ENCODE results near the gene PDE2A.

The PDE2A gene

DNA sequence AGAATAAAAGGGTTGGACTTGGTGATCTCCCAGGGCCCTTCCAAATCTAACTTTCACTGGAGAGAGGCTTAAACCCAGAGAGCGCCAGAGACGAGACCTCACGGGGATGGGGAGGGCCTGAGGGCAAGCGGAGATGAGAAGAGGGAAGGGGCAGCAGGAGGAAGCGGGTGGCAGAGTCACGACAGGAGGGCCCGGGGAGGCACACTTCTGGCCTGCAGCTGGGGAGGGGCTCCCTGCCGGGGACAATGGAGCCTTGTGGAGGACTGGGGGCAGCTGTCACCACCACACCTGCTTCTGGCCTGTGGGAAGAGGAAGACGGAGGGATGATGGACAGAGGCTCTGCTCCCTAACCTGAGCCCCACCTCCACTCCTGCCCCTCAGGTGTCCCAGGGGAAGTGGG is 40.2 kb downstream of the PDE2A start:
- no peak for DNase-seq

DNA sequence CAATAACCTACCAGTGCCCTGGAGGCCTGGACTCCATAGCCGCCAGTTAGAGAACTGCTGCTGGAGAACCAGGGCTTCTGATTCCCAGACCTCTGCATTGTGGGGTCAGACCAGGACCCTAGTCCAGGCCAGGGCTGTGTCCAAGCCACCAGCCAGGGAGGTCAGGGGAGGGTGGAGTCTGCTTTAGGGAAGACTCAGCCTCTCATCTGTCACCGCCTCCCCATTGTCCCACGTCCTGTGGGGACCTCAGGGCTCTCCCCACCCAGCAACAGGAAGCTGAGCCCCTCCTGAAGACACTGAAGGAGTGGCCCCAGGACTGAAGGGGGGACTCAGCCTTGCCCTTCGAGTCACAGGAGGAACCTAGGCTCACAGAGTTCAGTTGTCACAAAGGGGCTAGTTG is 41.2 kb downstream of the PDE2A start:
- DNase-seq: no peak

DNA sequence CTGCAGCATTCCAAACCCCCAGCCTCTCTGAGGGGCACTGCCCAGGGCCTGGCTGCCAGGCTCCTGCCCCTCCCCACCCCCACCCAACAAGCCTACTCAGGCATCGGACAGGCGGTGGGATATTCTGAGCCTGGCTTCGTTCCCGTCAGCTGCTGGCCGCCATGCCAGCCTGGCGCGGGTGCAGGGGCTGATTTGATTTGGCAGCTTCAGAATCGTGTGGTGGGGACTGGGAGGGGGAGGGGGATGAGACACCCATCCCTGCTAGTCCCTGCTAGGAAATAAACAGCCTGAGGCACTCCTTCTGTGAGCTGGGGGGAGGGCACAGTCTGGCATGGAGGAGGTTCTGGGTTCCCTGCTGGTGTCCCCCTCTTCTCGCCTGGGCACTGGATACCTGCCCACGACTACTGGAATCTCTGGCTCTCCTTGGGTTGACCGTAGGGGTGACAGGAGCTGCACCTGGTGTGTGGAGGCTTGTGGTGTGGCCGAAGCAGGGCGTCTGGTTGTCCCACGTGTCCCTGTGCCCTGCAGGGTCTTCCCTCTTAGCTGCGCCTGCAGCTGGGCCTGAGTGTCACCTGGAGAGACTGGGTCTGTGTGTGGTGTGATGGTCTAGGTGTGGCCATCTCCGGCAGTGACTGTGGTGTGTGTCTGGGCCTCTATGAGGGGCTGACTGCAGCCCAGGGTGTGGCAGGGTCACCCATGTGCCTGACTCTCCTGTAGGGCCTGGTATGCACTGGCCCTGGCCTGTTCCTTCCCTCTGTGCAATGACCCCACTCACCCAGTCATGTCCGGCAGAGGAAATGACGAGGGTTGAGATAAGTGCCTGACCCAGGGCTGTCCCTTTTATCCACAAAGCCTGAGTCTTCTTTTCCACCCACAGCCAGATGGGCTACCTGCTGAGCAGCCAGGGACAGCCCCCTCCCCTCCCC is 42.2 kb downstream of the PDE2A start:
- no peak for DNase-seq

DNA sequence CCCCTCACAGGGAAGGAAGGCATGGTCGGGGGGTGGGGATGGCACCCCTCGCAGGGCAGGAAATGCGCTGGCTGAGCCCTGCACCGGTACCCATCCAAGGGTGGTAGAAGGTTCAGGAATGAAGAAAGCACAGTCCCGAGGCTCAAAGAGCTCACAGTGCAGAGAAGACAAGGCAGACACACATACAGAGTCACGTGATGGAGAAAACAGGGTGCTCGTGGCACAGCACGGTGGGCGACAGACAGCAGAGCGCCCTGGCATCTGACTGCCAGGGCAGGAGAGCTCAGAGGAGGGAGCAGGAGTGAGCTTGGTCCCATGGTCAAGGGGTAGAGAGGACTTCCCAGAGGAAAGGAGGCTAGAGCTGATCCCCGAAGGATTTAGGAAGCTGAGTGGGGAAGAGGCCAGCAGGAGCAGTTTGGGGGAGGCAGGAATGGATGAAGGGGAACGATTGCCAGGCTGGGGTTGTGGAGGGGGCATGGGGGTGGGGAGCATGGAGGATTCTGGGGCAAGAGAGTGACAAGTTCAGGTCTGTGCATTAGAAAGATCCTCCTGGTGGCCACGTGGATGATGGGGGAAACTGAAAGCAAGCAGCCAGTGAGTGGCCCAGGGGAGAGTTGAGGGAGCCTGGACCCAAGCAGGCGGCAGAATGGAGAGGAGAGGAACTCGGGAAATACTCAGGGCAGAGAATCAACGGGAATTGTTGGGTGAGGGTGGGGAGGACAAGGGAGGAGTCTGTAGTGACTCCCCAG is 43.9 kb downstream of the PDE2A start:
- no peak for DNase-seq

DNA sequence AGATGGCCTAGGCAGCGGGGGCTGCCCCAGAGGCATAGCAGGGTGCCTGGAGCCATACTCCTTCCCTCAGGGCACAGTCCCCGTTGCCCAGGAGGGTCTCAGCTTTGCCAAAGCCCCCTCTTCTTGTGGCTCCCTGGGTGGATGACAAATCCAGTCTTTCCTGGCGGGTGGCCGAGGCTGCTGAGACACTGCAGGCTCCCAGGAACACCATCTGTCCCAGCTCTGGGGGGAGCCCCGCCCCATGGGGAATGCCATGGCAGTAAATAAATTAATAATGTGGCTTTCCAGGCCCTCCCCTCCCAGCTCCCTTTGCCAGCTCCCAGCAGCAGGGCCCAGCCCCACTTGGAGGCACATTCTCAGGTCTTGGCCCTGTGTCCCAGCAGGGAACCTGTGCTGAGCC is 45.0 kb downstream of the PDE2A start:
- DNase-seq: no peak

DNA sequence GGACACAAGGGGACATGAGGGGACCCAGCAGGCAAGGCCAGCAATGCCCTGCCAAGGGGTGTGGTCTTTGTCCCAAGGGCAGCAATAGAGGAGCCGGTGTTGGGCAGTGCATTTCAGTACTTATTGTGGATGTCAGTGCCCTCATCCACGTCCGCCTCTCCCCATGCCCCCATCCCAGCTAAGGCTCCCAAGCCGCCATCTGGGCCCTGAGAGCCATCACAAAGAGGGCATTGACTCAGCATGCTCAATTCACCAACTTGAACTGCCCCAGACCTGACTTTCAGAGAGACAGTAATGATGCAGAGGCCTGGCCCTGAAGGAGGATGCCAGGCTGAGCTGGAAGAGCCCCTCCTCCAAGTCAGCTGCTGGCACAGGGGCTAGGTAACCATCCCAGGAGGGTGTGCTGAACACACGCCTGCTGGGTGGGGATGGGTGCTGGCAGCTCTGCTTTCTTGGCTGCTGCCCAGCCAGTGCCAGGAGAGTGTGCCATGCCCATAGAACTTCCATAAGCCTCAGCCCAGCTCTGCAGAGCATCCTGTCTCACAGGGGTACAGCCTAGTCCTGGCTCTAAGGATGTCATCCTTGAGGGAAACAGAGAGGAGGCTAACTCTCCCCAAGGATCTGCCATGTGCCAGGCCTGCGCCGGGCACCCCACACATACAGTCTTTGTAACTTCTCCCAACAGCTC is 46.5 kb downstream of the PDE2A start:
- DNase-seq: no peak

DNA sequence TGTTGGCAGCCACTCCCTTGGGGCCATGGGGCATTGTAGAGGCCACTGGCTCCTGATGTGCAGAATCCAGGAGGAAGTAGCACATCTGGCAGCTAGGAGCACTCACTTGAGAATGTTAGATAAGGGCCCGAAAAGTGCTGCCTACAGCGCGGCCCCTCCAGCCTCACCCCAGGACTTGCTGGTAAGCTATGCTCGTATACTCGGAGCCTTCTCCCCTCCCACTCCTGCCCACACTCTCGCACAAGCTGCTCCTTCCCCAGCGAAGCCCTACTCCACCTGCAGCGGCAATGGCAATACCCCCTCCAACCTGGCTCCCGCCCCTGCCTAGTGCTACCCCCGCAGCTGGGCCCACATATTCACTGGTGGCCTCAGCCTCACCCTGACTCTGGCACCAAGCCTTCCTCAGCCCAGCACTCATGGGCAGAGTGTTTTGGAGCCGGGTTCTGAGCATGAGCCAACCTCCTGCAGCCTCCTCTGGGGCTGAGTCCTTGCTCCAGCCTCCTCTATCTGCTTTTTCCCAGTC is 47.7 kb downstream of the PDE2A start:
- DNase-seq: no peak

DNA sequence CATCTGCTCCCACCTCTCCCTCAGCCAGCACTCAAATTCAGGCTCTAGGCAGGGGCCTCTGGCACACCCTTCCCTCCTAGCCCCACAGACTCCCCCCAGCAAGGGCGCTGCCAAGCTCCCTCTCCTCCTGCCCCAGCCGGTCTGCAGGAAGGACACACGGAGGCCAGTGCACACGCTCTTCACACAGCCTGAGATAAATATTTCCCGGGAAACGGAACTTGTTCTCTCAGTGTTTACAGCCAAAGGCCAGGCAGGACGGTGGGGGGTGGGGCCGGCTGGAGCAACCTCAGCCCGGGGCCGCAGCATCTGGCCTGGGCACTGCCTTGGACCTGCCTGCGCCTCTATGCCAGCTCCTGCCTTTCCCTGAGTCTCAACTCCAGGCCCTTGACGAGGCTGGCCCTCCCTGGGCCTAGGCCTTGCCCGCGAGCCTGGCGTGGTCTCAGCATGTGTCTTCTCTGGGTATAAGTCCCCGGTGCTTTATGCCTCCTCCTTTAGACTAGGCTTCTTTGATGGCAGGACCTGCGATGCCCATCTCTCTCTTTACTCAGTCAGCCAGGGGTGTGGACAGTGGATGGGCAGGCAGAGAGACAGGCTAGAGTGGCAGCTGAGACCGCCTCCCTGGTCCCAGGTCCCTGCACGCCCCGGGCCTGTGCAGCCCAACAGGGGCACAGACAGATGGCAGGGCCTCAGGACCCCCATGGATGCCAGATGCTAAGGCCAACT is 48.4 kb downstream of the PDE2A start:
- DNase-seq: no peak

DNA sequence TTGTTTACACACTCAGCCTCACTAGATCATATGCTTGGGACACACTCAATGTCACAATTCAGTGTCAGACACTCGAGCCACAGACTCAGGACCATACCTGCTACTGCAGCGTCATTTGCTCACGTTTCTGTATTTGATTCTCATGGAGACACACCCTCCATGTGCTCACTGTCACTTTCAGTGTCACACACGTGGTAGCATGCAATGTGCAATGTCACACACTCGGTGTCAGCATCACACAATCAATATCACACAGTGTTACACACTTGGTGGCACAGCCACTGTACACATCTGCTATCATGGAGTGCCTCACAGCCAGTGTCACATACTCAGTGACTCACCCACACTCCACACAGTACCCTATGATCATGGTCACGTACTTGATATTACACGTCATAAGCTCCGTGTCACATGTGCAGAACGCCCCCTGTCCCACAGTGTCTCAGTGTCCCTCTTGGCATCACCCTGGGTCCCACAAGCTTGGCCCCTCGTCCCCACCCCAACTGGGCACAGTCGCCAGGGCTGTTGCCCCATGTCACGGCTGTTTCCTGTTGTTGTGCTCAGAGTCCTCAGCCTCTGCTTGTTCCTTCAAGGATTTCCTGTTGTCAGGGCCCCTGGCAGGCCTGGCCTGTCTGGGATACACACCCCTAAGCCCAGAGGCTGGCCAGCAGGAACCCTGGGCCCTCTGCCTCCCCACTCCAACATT is 49.6 kb downstream of the PDE2A start:
- no peak for DNase-seq

DNA sequence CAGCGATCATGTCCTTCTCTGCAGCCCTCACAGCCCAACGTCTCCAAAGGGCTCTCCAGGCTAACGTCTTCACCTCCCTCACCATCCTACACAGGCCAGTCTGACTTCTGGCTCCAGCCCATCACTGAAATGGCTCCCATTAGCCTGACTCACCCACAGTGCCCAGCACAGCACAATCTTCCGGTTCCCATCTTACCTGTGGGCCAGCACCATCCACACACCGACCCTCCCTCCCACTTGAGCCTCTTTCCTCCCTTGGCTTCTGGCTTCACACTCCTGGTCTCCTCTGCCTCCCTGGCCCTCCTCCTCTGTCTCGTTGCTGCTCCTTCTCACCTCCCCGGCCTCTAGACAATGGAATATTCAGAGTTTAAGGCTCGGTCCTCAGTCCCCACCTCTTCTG is 51.2 kb downstream of the PDE2A start:
- no peak for DNase-seq

DNA sequence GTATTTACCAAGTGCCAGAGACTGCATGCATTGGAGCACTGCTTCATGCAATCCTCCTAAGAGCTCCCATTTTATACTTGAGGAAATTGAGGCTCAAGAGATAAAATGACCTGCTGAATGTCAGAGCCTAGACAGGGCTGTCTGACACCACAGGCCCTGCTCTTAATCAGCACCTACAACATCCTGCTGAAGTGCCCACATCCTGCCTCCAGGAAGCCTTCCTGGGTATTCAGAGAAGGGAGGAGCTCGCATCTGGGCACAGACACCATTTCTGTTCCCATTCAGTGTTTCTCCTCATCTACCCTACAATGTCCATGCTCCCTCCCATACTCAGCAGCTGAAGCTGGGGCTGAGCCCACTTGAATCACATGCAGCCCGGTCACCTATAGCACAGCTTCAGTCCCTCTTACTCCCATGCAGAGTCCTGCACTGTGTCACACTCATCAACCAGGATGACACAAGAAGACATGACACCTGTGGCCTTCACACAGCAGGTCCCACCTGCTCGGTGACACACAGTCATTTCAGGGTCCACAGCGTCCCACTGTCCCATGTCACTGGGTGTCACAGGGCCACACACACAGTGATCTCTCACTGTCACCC is 53.1 kb downstream of the PDE2A start:
- peak in 1 of 2 donors; percentile 14 for DNase-seq

DNA sequence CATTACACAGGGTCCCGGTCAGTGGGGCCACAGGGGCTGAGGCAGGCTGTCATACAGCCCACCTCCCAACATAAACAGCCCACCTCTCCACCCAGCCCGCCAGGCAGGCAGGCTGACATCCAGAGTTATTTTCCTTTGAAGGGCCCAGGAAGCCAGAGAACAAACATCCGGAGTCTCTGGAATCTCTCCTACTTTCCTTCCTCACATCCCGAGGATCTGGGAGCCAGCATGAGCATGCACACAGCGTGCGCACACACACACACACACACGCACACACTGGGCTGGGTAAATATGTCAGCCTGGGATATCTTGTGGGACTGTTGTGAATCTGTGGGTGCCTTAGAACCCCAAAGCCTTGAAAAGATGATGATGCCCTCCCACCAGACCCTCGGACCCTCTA is 55.4 kb downstream of the PDE2A start:
- no peak for DNase-seq

DNA sequence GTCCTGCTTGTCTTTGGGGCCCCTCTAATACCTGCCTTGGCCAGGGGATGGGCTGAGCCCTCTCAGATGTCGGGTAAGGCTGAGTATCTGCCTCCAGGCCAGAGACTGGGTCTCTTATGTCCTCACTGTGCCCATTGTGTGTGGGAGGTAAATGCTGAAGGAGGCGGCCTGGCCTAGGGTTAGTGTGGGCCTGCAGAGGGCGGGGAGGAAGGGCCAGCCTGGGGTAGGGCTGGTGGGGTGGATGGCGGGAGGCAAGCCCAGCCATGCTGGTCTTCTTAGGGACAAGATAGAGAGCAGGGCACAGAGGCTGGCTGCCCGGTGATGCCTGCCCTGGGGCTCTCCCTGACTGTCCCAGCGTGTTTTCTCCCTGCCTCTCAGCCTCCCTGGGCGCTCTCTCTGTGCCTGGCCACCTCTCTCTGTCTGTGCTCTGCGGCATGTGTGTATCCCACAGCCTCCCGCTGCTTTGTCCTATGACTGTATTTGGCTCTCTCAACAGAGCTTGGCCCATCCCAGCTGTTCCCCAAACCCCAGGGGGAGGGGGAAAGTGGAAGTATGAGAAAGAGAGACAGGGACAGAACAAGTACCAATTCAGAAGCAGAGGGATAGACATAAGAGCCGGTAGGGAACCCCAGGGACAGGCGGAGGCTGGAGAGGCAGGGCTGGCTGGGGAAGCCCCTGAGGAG is 57.0 kb downstream of the PDE2A start:
- no peak for DNase-seq

DNA sequence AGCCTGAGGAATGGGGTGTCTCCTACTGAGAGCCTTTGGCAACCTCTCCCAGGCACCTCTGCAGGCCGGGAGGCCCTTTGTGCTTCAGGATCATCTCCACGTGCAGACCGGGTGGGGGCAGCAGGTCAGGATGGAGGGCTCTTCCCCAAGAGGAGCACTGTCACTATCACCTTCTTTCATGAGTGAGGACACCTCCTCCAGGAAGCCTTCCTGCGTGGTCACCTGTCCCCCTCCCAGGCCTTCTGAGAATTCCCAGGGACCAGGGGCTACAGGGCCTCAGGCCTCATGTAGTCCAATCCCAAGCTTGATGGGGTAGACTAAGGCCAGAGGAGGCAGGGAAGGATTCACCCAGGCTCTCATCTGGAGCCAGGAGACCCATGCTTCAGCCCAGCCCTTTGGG is 57.6 kb downstream of the PDE2A start:
- no peak for DNase-seq

DNA sequence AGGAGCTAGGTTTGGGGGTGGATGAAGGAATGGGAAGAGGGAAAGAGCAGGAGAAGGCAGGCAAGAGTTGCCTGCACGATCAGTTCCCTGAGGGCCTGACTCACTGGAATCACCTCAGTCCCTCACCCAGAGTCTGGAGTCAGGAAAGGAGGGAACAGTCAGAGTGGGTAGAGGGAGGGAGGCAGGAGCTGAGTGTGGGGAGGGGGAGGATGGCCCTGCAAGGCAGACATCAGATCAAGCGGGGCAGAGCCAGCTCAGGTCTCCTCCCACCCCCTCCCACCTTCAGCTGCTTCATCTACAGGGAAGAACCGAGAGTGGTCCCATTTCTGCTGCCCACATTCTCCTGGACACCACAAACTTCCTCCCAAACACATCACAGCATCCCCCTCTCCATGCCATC is 58.9 kb downstream of the PDE2A start:
- no peak for DNase-seq

DNA sequence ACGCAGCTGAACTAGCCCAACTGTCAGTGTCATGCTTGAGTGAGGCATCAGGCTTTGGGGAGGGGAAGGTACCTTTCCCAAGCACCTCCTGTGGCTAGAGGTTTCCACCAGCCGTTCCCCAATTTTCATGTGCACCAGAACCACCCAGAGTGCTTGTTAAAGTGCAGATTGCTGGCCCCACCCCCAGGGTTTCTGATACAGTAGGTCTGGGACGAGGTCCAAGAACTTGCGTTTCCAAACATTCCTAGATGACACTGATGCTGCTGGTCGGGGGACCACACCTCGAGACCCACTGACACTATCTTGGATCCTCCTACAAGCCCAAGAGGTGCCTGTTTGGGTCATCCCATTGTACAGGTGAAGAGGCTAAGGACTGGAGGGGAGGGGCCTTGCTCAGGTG is 59.8 kb downstream of the PDE2A start:
- DNase-seq: no peak

DNA sequence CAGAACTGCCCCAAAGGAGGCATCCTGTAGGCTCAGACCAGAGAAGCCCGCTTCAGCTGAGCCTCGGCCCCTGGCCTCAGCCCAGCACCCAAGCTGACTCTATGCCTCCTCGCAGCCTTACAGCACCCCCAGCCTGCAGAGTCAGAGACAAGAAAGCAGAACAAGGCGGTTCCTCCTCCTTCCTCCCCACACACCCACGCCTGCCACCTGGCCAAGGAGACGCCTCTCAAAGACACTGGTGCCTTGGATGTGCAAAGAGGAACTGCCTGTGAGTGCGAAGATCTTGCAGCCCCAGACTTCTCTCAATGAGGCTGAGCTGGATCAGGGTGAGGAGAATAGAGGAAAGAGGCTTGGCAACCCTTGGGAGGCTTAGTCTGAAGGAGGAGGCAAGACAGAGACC is 60.2 kb downstream of the PDE2A start:
- DNase-seq: peak; percentile 26 to 76

DNA sequence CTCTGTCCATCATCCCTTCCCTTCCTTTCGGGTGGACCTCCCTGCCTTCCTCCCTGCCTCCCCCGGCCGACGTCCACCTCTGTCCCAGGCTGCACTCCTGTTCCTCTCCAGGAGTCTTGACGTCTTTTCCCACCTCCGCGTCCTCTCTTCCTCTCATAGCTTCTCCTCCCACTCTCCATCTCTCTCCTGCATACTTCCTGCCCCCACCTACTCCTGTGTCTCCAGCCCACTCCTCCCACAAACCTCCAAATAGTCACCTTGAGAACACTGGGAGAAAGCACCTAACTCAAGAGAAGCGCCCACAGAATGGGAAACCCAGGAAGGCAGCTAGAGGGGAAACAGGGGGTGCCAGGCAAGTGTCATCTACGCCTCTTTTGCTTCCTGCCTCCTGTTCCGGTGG is 60.8 kb downstream of the PDE2A start:
- DNase-seq: no peak

DNA sequence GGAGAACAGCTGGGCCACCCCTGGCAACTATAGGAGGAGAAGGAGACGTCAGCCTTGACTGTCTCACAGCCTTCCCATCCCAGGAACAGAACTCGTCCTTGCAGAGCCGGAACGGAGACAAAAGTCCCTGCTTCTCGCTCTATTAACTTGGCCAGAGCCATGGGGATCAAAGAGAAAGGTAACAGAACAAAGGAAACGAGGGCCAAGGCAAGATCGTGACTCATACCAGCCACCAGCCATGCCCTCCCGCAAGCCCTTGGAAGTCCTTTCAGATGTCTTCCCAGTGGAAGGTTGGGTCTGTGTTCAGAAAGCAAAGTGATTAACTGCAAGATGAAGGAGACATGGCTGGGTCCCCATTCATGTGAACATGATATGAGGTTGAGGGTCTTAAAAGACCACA is 64.7 kb downstream of the PDE2A start:
- DNase-seq: no peak

DNA sequence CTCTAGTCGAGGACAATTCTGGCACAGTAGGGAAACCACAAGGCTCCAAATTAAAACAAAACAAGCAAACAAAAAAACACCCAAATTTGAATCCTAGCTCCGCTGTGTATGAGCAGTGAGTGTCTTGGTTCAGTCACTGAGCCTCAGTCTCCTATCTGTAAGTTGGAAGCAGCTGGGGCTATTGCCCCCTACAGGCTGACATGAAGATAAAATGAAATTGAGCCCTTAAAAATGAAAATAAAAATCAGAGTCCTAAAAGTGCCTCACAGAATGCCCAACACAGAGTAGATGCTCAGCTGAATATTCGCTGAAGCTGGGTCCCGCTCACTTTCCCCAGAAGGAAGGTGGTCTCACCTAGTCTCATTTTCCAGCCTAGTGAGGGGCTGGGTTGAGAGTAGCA is 65.2 kb downstream of the PDE2A start:
- peak in 1 of 2 donors; percentile 28 for DNase-seq

DNA sequence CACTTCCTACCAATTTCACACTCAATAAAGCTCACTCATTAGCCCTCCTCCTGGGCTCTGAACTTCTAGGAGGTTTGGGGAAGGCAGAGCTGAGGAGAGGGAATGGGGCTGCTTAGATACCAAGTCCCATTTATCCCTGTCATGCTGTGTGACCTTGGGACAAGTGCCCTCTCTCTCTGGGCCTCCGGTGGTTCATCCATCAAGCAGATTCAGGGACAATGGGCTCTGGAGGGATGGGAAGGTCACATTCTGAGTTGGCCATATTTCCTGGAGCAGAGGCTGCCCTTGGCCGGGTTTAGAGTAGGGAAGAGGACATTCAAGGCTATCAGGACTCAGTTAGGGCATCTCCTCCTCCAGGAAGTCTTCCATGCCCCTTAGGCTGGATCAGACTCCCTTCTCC is 66.7 kb downstream of the PDE2A start:
- no peak for DNase-seq

All from CD4-positive, alpha-beta T cell treated with Interferon alpha-2 for 1 hour (primary cell).